Osteocyte (in vitro differentiated cells): ENCODE data around the gene CRB1. TPM values are rescaled to one million over a fixed set of nuclear protein-coding genes. Genes with fewer than 3 reads are reported as not detected.

Experiments used
- DNase-seq: peaks from one replicate; pipeline ENCODE4 v3.0.0; 2021; ENCODE audit warnings: mixed read lengths; ENCODE audit not compliant: unreplicated experiment; ENCODE audit errors: extremely low spot score
- H3K27ac Mint-ChIP-seq: one replicate; pipeline ENCODE4 v1.8.0; 2021; ENCODE audit warnings: mild to moderate bottlenecking, mixed read lengths; ENCODE audit not compliant: unreplicated experiment
- H3K27me3 Mint-ChIP-seq: one replicate; pipeline ENCODE4 v1.8.0; 2021; ENCODE audit warnings: mixed read lengths; ENCODE audit not compliant: unreplicated experiment
- H3K36me3 Mint-ChIP-seq: one replicate; pipeline ENCODE4 v1.8.0; 2021; ENCODE audit warnings: mixed read lengths; ENCODE audit not compliant: unreplicated experiment
- H3K4me1 Mint-ChIP-seq: one replicate; pipeline ENCODE4 v1.8.0; 2021; ENCODE audit warnings: mixed read lengths; ENCODE audit not compliant: unreplicated experiment
- H3K4me3 Mint-ChIP-seq: one replicate; pipeline ENCODE4 v1.8.0; 2021; ENCODE audit warnings: mild to moderate bottlenecking, moderate library complexity, mixed read lengths; ENCODE audit not compliant: unreplicated experiment
- H3K9me3 Mint-ChIP-seq: one replicate; pipeline ENCODE4 v1.8.0; 2021; ENCODE audit warnings: mixed read lengths; ENCODE audit not compliant: unreplicated experiment
- total RNA-seq: library from RNA; stranded (reverse); gene quantifications from 2 replicates; pipeline ENCODE4 v1.2.1, GENCODE V29; 2021
- TF ChIP-seq, protein P1 (sequence below): fragments of 200-600 bp; sonication (generic); IDR thresholded peaks from 2 replicates; pipeline ENCODE4 v1.5.0; 2021; ENCODE audit warnings: antibody characterized with exemption, mild to moderate bottlenecking, moderate library complexity

The CRB1 gene
- total RNA-seq, 1 donor from 2014 or later, result not detected

DNA sequence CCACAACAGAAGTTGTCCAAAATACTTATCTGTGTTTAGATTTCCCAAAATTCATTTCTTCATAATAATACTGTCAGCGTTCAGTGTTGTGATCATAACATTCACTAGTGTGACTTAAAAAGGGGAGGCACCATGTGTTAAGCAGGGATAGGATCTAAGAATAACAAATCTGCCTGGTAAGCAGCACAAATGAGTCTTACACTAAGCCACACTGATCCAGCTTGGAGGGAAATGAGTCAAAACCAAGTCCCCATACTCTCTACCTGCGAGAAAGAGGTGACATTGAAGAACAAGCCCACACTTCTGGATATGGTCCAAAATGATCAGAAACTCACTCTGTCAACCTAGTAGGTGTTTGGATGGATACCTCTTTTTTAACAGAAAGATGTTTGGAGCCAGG, 145.5 kb downstream of the CRB1 start:
- TF ChIP-seq, protein P1, sequence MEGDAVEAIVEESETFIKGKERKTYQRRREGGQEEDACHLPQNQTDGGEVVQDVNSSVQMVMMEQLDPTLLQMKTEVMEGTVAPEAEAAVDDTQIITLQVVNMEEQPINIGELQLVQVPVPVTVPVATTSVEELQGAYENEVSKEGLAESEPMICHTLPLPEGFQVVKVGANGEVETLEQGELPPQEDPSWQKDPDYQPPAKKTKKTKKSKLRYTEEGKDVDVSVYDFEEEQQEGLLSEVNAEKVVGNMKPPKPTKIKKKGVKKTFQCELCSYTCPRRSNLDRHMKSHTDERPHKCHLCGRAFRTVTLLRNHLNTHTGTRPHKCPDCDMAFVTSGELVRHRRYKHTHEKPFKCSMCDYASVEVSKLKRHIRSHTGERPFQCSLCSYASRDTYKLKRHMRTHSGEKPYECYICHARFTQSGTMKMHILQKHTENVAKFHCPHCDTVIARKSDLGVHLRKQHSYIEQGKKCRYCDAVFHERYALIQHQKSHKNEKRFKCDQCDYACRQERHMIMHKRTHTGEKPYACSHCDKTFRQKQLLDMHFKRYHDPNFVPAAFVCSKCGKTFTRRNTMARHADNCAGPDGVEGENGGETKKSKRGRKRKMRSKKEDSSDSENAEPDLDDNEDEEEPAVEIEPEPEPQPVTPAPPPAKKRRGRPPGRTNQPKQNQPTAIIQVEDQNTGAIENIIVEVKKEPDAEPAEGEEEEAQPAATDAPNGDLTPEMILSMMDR, result no peak
- Mint-ChIP-seq H3K9me3 (no peaks in the 10 kb centered on the region), H3K4me1 (no peaks in the 10 kb centered on the region), H3K36me3 (no peaks in the 10 kb centered on the region), H3K4me3 (no peak overlapping the region), H3K27ac (no peak overlapping the region), H3K27me3 (peaks cover 14% of the 10 kb centered on the region)
- DNase-seq, result no peak

- H3K9me3 Mint-ChIP-seq, result no peaks in the 10 kb centered on the region
- H3K4me1 Mint-ChIP-seq, result no peaks in the 10 kb centered on the region
- TF ChIP-seq, protein P1, result no peak
- no peak for DNase-seq
- peaks cover 10% of the 10 kb centered on the region for H3K27me3 Mint-ChIP-seq
- no peak overlapping the region for H3K27ac Mint-ChIP-seq
- no peaks in the 10 kb centered on the region for H3K36me3 Mint-ChIP-seq
- no peak overlapping the region for H3K4me3 Mint-ChIP-seq
These were observed 147.2 kb downstream of the CRB1 start for GRCh38 chr1:197415221-197415620.

DNA sequence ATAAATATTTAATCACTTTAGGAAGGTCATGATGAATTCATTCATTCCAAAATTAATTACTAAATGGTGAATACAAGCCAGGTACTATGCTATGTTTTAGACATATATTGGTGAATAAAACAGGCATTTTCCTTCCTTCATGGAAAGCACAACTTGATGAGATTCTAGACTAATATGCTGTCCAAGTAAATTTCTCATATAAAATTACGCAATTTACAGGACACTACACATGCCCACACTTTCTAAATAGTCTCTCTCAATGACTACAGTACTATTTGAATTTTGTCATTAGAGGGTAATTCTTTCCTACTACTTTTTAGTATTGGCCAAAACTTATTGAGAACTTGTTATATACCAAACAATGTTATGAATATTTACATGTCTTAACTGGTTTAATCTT, 150.6 kb downstream of the CRB1 start:
- TF ChIP-seq, protein P1, result no peak
- Mint-ChIP-seq H3K9me3 (no peaks in the 10 kb centered on the region), H3K4me1 (peaks cover 10% of the 10 kb centered on the region), H3K27me3 (peaks cover 7% of the 10 kb centered on the region), H3K27ac (no peak overlapping the region), H3K36me3 (no peaks in the 10 kb centered on the region), H3K4me3 (no peak overlapping the region)
- DNase-seq, result no peak

- Mint-ChIP-seq H3K4me3 (no peak overlapping the region), H3K27me3 (no peaks in the 10 kb centered on the region), H3K36me3 (no peaks in the 10 kb centered on the region), H3K27ac (peak overlapping the region; percentile 73), H3K9me3 (no peaks in the 10 kb centered on the region), H3K4me1 (peaks cover 17% of the 10 kb centered on the region)
- TF ChIP-seq, protein P1, result no peak
- DNase-seq, result no peak
These were observed 154.9 kb downstream of the CRB1 start for GRCh38 chr1:197422993-197423392.

DNA sequence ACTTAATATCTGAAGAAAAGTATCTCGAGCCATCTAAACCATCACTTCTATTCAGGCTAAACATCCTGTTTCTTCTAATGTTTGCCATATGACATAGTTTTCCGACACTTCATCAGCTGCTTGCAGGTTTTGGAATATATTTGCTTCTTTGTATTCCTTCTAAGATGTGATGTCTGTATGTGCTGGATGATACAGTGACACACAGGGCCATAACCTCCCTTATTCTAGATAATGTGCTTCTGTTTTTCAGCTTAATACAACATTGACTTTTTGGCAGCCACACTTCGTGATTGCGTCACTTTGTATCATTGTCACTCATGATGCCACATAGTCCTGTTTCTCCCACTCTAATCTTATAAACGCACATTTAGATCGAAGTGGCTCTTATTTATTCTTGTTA, 156.3 kb downstream of the CRB1 start:
- Mint-ChIP-seq H3K9me3 (no peaks in the 10 kb centered on the region), H3K27ac (no peak overlapping the region), H3K36me3 (no peaks in the 10 kb centered on the region), H3K27me3 (no peaks in the 10 kb centered on the region), H3K4me3 (no peak overlapping the region), H3K4me1 (peaks cover 17% of the 10 kb centered on the region)
- DNase-seq, result no peak
- TF ChIP-seq, protein P1, result no peak
